HEK293 (cell line): ENCODE measurements around the gene CEND1.

ENCODE experiments used
- BCL11B ChIP-seq: fragments of 450-650 bp; formaldehyde crosslinking; IDR thresholded peaks from 2 replicates; pipeline ENCODE4 v1.5.1; 2016; ENCODE audit warnings: low read depth, missing biosample characterization, missing genetic modification characterization
- CTCF ChIP-seq: fragments of 450-650 bp; formaldehyde crosslinking; IDR thresholded peaks from 2 replicates; pipeline ENCODE4 v1.5.1; 2016; ENCODE audit warnings: missing biosample characterization, missing genetic modification characterization
- REST ChIP-seq: fragments of 450-650 bp; formaldehyde crosslinking; IDR thresholded peaks from 2 replicates; pipeline ENCODE4 v1.5.1; 2016; ENCODE audit warnings: missing biosample characterization, missing genetic modification characterization
- ZNF311 ChIP-seq: fragments of 450-650 bp; formaldehyde crosslinking; IDR thresholded peaks from 2 replicates; pipeline ENCODE4 v1.5.1; 2017; ENCODE audit warnings: missing biosample characterization, missing genetic modification characterization, borderline replicate concordance
- ZNF707 ChIP-seq: fragments of 450-650 bp; formaldehyde crosslinking; IDR thresholded peaks from 2 replicates; pipeline ENCODE4 v1.5.1; 2016; ENCODE audit warnings: missing biosample characterization, missing genetic modification characterization

- TF ChIP-seq CTCF (tag by site-specific recombination) (no peak), REST (tag by site-specific recombination) (no peak), ZNF311 (tag by site-specific recombination) (no peak), ZNF707 (tag by site-specific recombination) (no peak), BCL11B (tag by site-specific recombination) (no peak)
These were observed 7.4 kb downstream of the CEND1 start for GRCh38 chr11:782264-783174.
